GM21526 (cell line): ENCODE results near the gene VWA5B1.

Experiments
- ATAC-seq: cut with Tn5 transposase; IDR thresholded peaks from one replicate; pipeline ENCODE4 v1.9.1; 2021; ENCODE audit warnings: moderate library complexity; ENCODE audit not compliant: unreplicated experiment, low FRiP score

Gene VWA5B1

GRCh38 chr1:20321573-20321972 lies 30.9 kb downstream of the VWA5B1 start:
- ATAC-seq = no peak

GRCh38 chr1:20322081-20322824 lies 31.6 kb downstream of the VWA5B1 start:
- peak; percentile 83 for ATAC-seq

GRCh38 chr1:20322825-20323612 lies 32.3 kb downstream of the VWA5B1 start:
- no peak for ATAC-seq

- no peak for ATAC-seq
Measured at GRCh38 chr1:20323613-20323920, 32.9 kb downstream of the VWA5B1 start.

GRCh38 chr1:20324704-20325406 lies 34.2 kb downstream of the VWA5B1 start:
- ATAC-seq = no peak

- ATAC-seq = no peak
Measured at GRCh38 chr1:20325407-20325843, 34.8 kb downstream of the VWA5B1 start.

GRCh38 chr1:20325844-20326420 lies 35.3 kb downstream of the VWA5B1 start:
- ATAC-seq = no peak

- no peak for ATAC-seq
Measured at GRCh38 chr1:20327467-20327866, 36.8 kb downstream of the VWA5B1 start.

- no peak for ATAC-seq
Measured at GRCh38 chr1:20328201-20328600, 37.5 kb downstream of the VWA5B1 start.

- no peak for ATAC-seq
Measured at GRCh38 chr1:20329793-20330542, 39.3 kb downstream of the VWA5B1 start.

GRCh38 chr1:20334103-20334502 lies 43.4 kb downstream of the VWA5B1 start:
- no peak for ATAC-seq

GRCh38 chr1:20336105-20336605 lies 45.5 kb downstream of the VWA5B1 start:
- no peak for ATAC-seq

GRCh38 chr1:20337581-20337980 lies 46.9 kb downstream of the VWA5B1 start:
- no peak for ATAC-seq

GRCh38 chr1:20339811-20340457 lies 49.3 kb downstream of the VWA5B1 start:
- ATAC-seq = no peak

- ATAC-seq = no peak
Measured at GRCh38 chr1:20342294-20343148, 51.8 kb downstream of the VWA5B1 start.

GRCh38 chr1:20343149-20343937 lies 52.7 kb downstream of the VWA5B1 start:
- no peak for ATAC-seq

GRCh38 chr1:20343938-20344302 lies 53.2 kb downstream of the VWA5B1 start:
- ATAC-seq = no peak

GRCh38 chr1:20344738-20345137 lies 54.1 kb downstream of the VWA5B1 start:
- ATAC-seq = no peak
